HepG2 (cell line): ENCODE results near the gene PPP1R3C. TPM values are rescaled to one million over a fixed set of nuclear protein-coding genes. Genes with fewer than 3 reads are reported as not detected.

Experiments used
- ATAC-seq: fragments of 200-7000 bp; cut with Tn5 transposase; 3 replicates; pipeline ENCODE4 v1.9.1; 2020; ENCODE audit warnings: mild to moderate bottlenecking, moderate library complexity
- BruUV-seq: library from RNA; stranded (reverse); fragments of 400-500 nt; replicated peaks from 2 replicates; lab custom pipeline; 2021; lab: Mats Ljungman, UMichigan
- CTCF ChIA-PET: fragments of 300-600 bp; formaldehyde crosslinking; extraction: SDS; loops from one replicate; lab custom pipeline; 2021; ENCODE audit warnings: low total read pairs, inconsistent platforms, low intra/inter-chr PET ratio; lab: Yijun Ruan, JAX
- POLR2A ChIA-PET: fragments of 350-600 bp; sonication (Branson Sonifier 250); formaldehyde crosslinking; loops from one replicate; lab custom pipeline; 2020; ENCODE audit warnings: antibody characterized with exemption, inconsistent platforms; lab: Yijun Ruan, JAX
- DNase-seq: peaks from one replicate; pipeline ENCODE4 v3.0.0-alpha.2; 2015; ENCODE audit warnings: low spot score
- FAIRE-seq: peaks from 3 replicates; lab custom pipeline; 2011; peaks lifted over from hg19 to GRCh38; lab: Jason Lieb, UNC
- H2AFZ ChIP-seq: one replicate; pipeline ENCODE4 v1.6.1; 2011; ENCODE audit warnings: low read length, inconsistent platforms
- H3K27ac ChIP-seq: fragments of 300-600 bp; 3 replicates; pipeline ENCODE4 v1.8.0; 2011; ENCODE audit warnings: mixed run types, mild to moderate bottlenecking, mixed read lengths, low read length, inconsistent platforms; ENCODE audit not compliant: insufficient read depth; ENCODE audit errors: extremely low read length
- H3K27me3 ChIP-seq, 2 experiments: fragments of 200-600 bp in 1 of 2; 2 replicates in 1 of 2; 3 replicates in 1 of 2; pipeline versions ENCODE4 v1.6.0 to v1.8.0; 2011; ENCODE audit warnings: low read length in 2 of 2, mild to moderate bottlenecking in 2 of 2, moderate library complexity in 2 of 2, inconsistent platforms in 1 of 2; ENCODE audit not compliant: insufficient read depth in 2 of 2, control insufficient read depth in 1 of 2
- H3K36me3 ChIP-seq, 2 experiments: fragments of 200-600 bp in 1 of 2; replicated peaks in 1 of 2; 2 replicates in 1 of 2; 3 replicates in 1 of 2; pipeline versions ENCODE4 v1.5.1 to v1.8.0; 2011; ENCODE audit warnings: low read length in 2 of 2, inconsistent platforms in 1 of 2; ENCODE audit not compliant: insufficient read depth in 2 of 2, control insufficient read depth in 1 of 2
- H3K4me1 ChIP-seq: 2 replicates; pipeline ENCODE4 v1.5.1; 2012; ENCODE audit warnings: low read length, inconsistent platforms; ENCODE audit not compliant: insufficient read depth
- H3K4me2 ChIP-seq: 2 replicates; pipeline ENCODE4 v1.6.0; 2011; ENCODE audit warnings: low read depth, low read length, inconsistent platforms
- H3K4me3 ChIP-seq, 3 experiments: fragments of 200-600 bp in 1 of 3; sonication (generic), shearing (Covaris generic) in 1 of 3; replicated peaks in 1 of 3; 2 replicates each; pipeline ENCODE4 v1.5.1; 2011 to 2016; ENCODE audit warnings: low read length in 3 of 3, inconsistent platforms in 2 of 3, low read depth in 2 of 3, mild to moderate bottlenecking in 2 of 3, control low read depth in 1 of 3, mixed read lengths in 1 of 3; ENCODE audit not compliant: insufficient read depth in 1 of 3
- H3K79me2 ChIP-seq: one replicate; pipeline ENCODE4 v1.6.1; 2011; ENCODE audit warnings: low read length, inconsistent platforms; ENCODE audit not compliant: insufficient read depth
- H3K9ac ChIP-seq: 2 replicates; pipeline ENCODE4 v1.6.0; 2011; ENCODE audit warnings: mild to moderate bottlenecking, low read depth, low read length, inconsistent platforms; ENCODE audit not compliant: insufficient read depth
- H3K9me3 ChIP-seq: 2 replicates; pipeline ENCODE4 v1.5.1; 2012; ENCODE audit warnings: mild to moderate bottlenecking, low read length
- H4K20me1 ChIP-seq: 2 replicates; pipeline ENCODE4 v1.6.0; 2011; ENCODE audit warnings: inconsistent platforms, mild to moderate bottlenecking, low read length, moderate library complexity; ENCODE audit not compliant: insufficient read depth
- GTF2F1 ChIP-seq: fragments of 150-350 bp; IDR thresholded peaks from 2 replicates; pipeline ENCODE4 v1.6.1; 2014; ENCODE audit warnings: low read length
- KDM3A ChIP-seq: IDR thresholded peaks from 2 replicates; pipeline ENCODE4 v1.6.1; 2018; ENCODE audit warnings: low read depth, missing compliant biosample characterization
- PAWR ChIP-seq: sonication (generic); formaldehyde crosslinking; IDR thresholded peaks from 2 replicates; pipeline ENCODE4 v1.4.0; 2020; ENCODE audit warnings: missing genetic modification reagents, mild to moderate bottlenecking, borderline replicate concordance
- SOX5 ChIP-seq: IDR thresholded peaks from 2 replicates; pipeline ENCODE4 v1.6.1; 2016; ENCODE audit warnings: borderline replicate concordance
- TMF1 ChIP-seq: sonication (generic); formaldehyde crosslinking; IDR thresholded peaks from 2 replicates; pipeline ENCODE4 v1.8.1; 2022; ENCODE audit warnings: low read depth, missing genetic modification reagents
- ZNF263 ChIP-seq: sonication (generic); formaldehyde crosslinking; IDR thresholded peaks from 2 replicates; pipeline ENCODE4 v1.4.0; 2020; ENCODE audit warnings: missing genetic modification reagents
- ZNF709 ChIP-seq: sonication (generic); formaldehyde crosslinking; IDR thresholded peaks from 2 replicates; pipeline ENCODE4 v1.5.0; 2020; ENCODE audit warnings: mild to moderate bottlenecking, missing genetic modification reagents
- WGBS: methylation state at CpG from one replicate; pipeline ENCODE4 v1.1.6; 2017; ENCODE audit warnings: low lambda C conversion rate; 5-methylcytosine and 5-hydroxymethylcytosine counted together
- in situ Hi-C: cut with HindIII; loops from 2 replicates; pipeline ENCODE4 v1.10.0; 2017; ENCODE audit warnings: low pct_unique_long_range_greater_than_20kb; ENCODE audit not compliant: extremely low pct_ligation_motif_present
- intact Hi-C: fragments of 100-400 bp; cut with micrococcal nuclease; formaldehyde crosslinking; loops from one replicate; pipeline ENCODE4 v1.10.0; 2022; ENCODE audit not compliant: unreplicated experiment
- polyA plus RNA-seq, 8 experiments: library from polyadenylated mRNA; depleted of rRNA in 3 of 8; stranded (reverse) in 7 of 8; unstranded in 1 of 8; fragments of >200 nt; fragmentation: Illumina TruSeq in 4 of 8; extraction: Trizol in 4 of 8; gene quantifications; 2 replicates each; pipeline versions ENCODE4 v1.2.1 to v1.2.3, GENCODE V29; 2011 to 2016; ENCODE audit warnings: low read depth in 4 of 8, missing spikeins in 1 of 8, mixed read lengths in 1 of 8; ENCODE audit not compliant: insufficient read depth in 1 of 8
- total RNA-seq, 5 experiments: library from RNA; depleted of rRNA; stranded (reverse); fragments of >200 nt; fragmentation: Illumina TruSeq; extraction: Trizol; gene quantifications; 2 replicates each; pipeline ENCODE4 v1.2.3, GENCODE V29; 2016; ENCODE audit warnings: low read depth in 1 of 5
- TF ChIP-seq, protein P1 (sequence below): sonication (generic); formaldehyde crosslinking; IDR thresholded peaks from 2 replicates; pipeline ENCODE4 v1.8.1; 2023; ENCODE audit warnings: missing genetic modification reagents, inconsistent platforms, borderline replicate concordance
- TF ChIP-seq, protein P2 (sequence below): sonication (generic); formaldehyde crosslinking; IDR thresholded peaks from 2 replicates; pipeline ENCODE4 v1.4.0; 2020; ENCODE audit warnings: mild to moderate bottlenecking, missing genetic modification reagents
- TF ChIP-seq, protein P3 (sequence below): sonication (generic); formaldehyde crosslinking; IDR thresholded peaks from 2 replicates; pipeline ENCODE4 v1.8.0; 2022; ENCODE audit warnings: mild to moderate bottlenecking, missing genetic modification reagents, moderate library complexity

PPP1R3C gene
- total and polyA plus RNA-seq, 2 of the 13 experiments (the other 11 are each of a cell fraction or from before 2014, with no cell fraction given), result 13.3 to 14.8 TPM

DNA sequence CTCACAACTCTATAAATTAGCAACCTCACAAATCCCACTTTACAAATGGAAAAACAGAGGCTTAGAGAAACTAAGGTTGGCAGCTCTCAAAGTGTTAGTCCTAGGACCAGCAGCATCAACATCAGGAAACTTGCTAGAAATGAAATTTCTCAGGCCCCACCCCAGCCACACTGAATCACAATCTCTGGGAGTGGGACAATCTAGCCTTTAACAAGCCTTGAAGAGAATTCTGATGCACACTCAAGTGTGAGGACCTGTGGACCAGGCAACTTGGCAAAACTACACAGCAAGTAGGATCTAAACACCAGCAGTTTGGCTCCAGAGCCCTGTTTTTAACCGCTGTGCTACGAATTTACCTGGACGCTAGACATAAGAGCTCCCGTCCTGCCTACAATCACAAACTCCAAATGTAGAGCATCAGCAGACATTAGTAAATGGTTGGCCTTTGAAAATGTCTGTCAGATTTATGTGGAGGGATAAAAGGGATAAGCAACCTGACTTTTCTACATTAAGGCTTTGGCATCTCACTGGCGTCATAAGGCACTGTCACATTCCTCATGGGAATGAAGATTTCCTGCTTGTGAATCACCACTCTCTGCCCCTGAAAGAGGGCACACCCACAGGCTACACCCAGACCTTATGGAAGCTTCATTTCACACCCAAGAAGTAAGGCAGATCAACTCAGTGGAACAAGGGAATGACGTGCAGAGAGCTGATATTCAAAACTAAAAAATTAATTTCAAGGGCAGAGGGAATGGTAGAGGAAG lies 34.5 kb downstream of the PPP1R3C start:
- POLR2A ChIA-PET, result interaction anchor here (1.4 kb wide), 1 partner anchor 11 kb away, joined by 5 read pairs; no protein-coding TSS in a partner anchor
- H3K4me2 ChIP-seq, result peak overlapping the region; percentile 81; the same call in 1 of the 2 replicates
- peaks cover 35% of the 10 kb centered on the region for H3K4me1 ChIP-seq
- CTCF ChIA-PET, result no interaction called here
- H3K79me2 ChIP-seq, result no peaks in the 10 kb centered on the region
- no peak overlapping the region for H3K27ac ChIP-seq
- H3K36me3 ChIP-seq, result no peaks in the 10 kb centered on the region
- H3K4me3 ChIP-seq, result no peak overlapping the region
- WGBS, result 52% methylated on average over 6 of the region's 6 CpGs
- no peak overlapping the region for H3K9ac ChIP-seq
- ATAC-seq, result no peak
- intact Hi-C loops (loop anchor here (5.0 kb wide), 1 partner anchor 41 kb away; no protein-coding TSS in a partner anchor), in situ Hi-C loops (no loop called here)
- no TSS peak for BruUV-seq
- no peaks in the 10 kb centered on the region for H4K20me1 ChIP-seq
- H3K9me3 ChIP-seq, result no peaks in the 10 kb centered on the region
- H2AFZ ChIP-seq, result no peak overlapping the region
- 0 out of 5 replicates have a peak, but pooled peaks cover 0 to 9% of the 10 kb centered on the region in 2 experiments for H3K27me3 ChIP-seq
- no peak for DNase-seq
- FAIRE-seq, result no peak
- TF ChIP-seq, protein P1, sequence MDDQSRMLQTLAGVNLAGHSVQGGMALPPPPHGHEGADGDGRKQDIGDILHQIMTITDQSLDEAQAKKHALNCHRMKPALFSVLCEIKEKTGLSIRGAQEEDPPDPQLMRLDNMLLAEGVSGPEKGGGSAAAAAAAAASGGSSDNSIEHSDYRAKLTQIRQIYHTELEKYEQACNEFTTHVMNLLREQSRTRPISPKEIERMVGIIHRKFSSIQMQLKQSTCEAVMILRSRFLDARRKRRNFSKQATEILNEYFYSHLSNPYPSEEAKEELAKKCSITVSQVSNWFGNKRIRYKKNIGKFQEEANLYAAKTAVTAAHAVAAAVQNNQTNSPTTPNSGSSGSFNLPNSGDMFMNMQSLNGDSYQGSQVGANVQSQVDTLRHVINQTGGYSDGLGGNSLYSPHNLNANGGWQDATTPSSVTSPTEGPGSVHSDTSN (CRISPR knock-in tag), result no peak
- TF ChIP-seq ZNF263 (CRISPR knock-in tag), result no peak
- no peak for TF ChIP-seq PAWR (CRISPR knock-in tag)
- TF ChIP-seq SOX5 (CRISPR knock-in tag), result no peak
- no peak for TF ChIP-seq KDM3A (CRISPR knock-in tag)
- no peak for TF ChIP-seq ZNF709
- no peak for TF ChIP-seq GTF2F1
- TF ChIP-seq, protein P2, sequence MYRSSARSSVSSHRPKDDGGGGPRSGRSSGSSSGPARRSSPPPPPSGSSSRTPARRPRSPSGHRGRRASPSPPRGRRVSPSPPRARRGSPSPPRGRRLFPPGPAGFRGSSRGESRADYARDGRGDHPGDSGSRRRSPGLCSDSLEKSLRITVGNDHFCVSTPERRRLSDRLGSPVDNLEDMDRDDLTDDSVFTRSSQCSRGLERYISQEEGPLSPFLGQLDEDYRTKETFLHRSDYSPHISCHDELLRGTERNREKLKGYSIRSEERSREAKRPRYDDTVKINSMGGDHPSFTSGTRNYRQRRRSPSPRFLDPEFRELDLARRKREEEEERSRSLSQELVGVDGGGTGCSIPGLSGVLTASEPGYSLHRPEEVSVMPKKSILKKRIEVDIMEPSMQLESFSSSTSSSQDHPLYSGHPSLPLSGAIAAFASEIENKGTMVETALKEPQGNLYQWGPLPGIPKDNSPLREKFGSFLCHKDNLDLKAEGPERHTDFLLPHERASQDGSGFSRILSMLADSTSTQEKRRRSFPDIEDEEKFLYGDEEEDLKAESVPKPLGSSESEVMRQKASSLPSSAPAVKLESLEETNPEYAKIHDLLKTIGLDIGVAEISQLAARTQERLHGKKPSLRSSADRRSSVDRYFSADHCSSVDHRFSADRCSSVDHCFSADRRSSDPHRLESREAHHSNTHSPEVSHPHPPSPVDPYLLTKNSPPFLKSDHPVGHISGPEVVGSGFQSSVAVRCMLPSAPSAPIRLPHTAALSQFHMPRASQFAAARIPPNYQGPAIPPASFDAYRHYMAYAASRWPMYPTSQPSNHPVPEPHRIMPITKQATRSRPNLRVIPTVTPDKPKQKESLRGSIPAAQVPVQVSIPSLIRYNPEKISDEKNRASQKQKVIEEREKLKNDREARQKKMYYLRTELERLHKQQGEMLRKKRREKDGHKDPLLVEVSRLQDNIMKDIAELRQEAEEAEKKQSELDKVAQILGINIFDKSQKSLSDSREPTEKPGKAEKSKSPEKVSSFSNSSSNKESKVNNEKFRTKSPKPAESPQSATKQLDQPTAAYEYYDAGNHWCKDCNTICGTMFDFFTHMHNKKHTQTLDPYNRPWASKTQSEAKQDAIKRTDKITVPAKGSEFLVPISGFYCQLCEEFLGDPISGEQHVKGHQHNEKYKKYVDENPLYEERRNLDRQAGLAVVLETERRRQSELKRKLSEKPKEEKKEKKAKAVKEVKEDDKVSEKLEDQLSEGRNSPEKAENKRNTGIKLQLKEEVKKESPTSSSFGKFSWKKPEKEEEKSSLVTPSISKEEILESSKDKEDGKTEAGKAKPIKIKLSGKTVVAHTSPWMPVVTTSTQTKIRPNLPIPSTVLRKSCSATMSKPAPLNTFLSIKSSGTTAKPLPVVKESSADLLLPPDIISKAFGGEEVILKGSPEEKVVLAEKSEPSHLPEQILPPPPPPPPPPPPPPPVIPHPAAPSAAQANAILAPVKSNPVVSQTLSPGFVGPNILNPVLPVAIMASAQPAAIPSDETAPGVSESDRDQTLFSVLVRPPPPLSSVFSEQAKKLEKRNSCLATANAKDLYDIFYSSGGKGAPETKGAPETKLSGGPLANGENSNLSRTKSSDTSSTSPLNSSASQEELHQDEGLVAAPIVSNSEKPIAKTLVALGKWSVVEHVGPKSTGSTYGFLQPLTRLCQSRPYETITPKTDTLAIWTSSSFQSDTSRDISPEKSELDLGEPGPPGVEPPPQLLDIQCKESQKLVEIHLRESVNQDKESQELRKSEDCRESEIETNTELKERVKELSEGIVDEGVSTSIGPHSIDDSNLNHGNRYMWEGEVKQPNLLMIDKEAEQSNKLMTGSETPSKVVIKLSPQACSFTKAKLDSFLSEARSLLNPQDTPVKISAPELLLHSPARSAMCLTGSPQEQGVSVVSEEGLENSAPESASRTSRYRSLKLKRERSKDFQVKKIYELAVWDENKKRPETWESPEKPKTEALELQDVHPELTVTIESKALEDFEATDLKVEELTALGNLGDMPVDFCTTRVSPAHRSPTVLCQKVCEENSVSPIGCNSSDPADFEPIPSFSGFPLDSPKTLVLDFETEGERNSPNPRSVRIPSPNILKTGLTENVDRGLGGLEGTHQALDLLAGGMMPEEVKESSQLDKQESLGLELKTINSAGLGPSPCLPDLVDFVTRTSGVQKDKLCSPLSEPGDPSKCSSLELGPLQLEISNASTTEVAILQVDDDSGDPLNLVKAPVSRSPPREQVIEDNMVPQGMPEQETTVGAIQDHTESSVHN (CRISPR knock-in tag), result no peak
- no peak for TF ChIP-seq TMF1 (CRISPR knock-in tag)
- TF ChIP-seq, protein P3, sequence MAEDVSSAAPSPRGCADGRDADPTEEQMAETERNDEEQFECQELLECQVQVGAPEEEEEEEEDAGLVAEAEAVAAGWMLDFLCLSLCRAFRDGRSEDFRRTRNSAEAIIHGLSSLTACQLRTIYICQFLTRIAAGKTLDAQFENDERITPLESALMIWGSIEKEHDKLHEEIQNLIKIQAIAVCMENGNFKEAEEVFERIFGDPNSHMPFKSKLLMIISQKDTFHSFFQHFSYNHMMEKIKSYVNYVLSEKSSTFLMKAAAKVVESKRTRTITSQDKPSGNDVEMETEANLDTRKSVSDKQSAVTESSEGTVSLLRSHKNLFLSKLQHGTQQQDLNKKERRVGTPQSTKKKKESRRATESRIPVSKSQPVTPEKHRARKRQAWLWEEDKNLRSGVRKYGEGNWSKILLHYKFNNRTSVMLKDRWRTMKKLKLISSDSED (CRISPR knock-in tag), result no peak
